ENCODE data around the gene TMEM242. TPM values are rescaled to one million over a fixed set of nuclear protein-coding genes. Genes with fewer than 3 reads are reported as not detected.

The TMEM242 gene
- total and polyA plus RNA-seq, 10 of the 15 experiments (the other 5 are each of a cell fraction or from before 2014, with no cell fraction given): 2.8 to 9.8 (median 5.5) TPM

DNA sequence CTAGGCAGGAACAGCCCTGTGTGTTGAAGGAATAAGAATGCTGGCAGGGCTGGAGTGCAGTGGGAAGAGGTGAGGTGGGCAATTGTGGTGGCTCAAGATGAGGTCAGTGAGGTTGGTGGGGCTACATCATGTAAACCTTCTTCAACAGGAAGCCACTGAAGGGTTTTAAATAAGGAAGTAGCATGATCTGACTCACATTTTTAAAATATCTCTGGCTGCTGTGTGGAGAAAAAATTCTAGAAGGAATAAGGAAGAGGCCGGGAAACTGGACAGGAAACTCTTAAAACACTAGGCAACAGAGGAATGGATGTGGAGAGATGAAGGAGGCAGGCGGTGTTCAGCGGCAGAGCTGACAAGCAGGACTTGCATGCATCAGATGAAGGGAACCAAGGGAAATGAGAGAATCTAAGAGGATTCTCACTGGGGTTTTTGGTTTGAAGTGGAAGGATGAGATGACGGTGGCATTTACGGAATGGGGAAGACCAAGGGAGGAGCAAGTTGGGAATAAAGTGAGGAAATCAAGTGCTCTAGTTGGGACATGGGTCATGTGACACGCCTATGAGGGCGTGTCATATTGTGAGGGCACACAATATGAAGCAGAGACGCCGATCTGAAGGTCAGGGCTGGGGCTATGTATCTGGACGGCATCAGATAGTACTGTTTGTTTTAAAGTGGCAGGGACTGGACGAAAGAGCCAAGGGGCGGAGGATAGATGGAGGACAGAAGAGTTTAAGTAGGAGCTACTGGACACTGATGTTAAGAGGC is 18.2 kb downstream of the TMEM242 start:
- ChIA-PET SMC1A (ENCODE audit: uncharacterized antibody, unreplicated experiment) (interaction anchor here (0.5 kb wide), 1 partner anchor 403 kb away, joined by 3 read pairs; no protein-coding TSS in a partner anchor), RAD21 (ENCODE audit: unreplicated experiment) (interaction anchor here (0.8 kb wide), 1 partner anchor 572 kb away, joined by 3 read pairs; no protein-coding TSS in a partner anchor), CTCF (interaction anchor here (0.6 kb wide), 1 partner anchor 214 kb away, joined by 3 read pairs; no protein-coding TSS in a partner anchor), POLR2A (no interaction called here)
- intact Hi-C loops (cut with micrococcal nuclease; ENCODE audit: unreplicated experiment): no loop called here
- DNase-seq (ENCODE audit: low read depth, low spot score) (no peak), ATAC-seq (peak; percentile 30; the same call in 1 of the 3 replicates), FAIRE-seq (peak; percentile 49)
- no peak for TF ChIP-seq SREBF1 (IDR thresholded peaks at IDR 0.05; ENCODE audit: low read length)
- peak; percentile 39 for TF ChIP-seq RUNX3 (IDR thresholded peaks at IDR 0.05; ENCODE audit: low read length)
- no peak for TF ChIP-seq RELA (IDR thresholded peaks at IDR 0.05; ENCODE audit: borderline replicate concordance, partially characterized antibody)
- H3K27ac ChIP-seq (ENCODE audit: control insufficient read depth, insufficient read depth): no peak overlapping the region
- H3K4me2 ChIP-seq (ENCODE audit: control insufficient read depth, insufficient read depth): no peak overlapping the region
- no peaks in the 10 kb centered on the region for H3K27me3 ChIP-seq (replicated peaks in 1 of 2; ENCODE audit: control insufficient read depth in 2 of 2, insufficient read depth in 2 of 2, low read length in 1 of 2)
- no peaks in the 10 kb centered on the region for H3K9me3 ChIP-seq (replicated peaks; ENCODE audit: control insufficient read depth, insufficient read depth, low read length)
- no peaks in the 10 kb centered on the region for H4K20me1 ChIP-seq (ENCODE audit: control insufficient read depth, insufficient read depth)
- no peak overlapping the region for H3K9ac ChIP-seq (ENCODE audit: control insufficient read depth, insufficient read depth, low read length)
- no peak overlapping the region for H3K4me3 ChIP-seq
- H3K4me1 ChIP-seq (ENCODE audit: control insufficient read depth, insufficient read depth, low read length): no peaks in the 10 kb centered on the region
- in situ Hi-C loops (cut with MboI): no loop called here
- H2AFZ ChIP-seq (ENCODE audit: control insufficient read depth, low read depth, low read length): no peak overlapping the region
- WGBS (ENCODE audit: insufficient coverage, insufficient replicate concordance, low lambda C conversion rate, missing lambda C conversion rate): 79% methylated on average over 12 of the region's 12 CpGs
- no peaks in the 10 kb centered on the region for H3K79me2 ChIP-seq (ENCODE audit: control insufficient read depth, insufficient read depth, low read length)
- BruUV-seq (replicated peaks): no TSS peak
- H3K36me3 ChIP-seq (ENCODE audit: control insufficient read depth in 2 of 2, insufficient read depth in 2 of 2, low read length in 1 of 2): no peaks in the 10 kb centered on the region

DNA sequence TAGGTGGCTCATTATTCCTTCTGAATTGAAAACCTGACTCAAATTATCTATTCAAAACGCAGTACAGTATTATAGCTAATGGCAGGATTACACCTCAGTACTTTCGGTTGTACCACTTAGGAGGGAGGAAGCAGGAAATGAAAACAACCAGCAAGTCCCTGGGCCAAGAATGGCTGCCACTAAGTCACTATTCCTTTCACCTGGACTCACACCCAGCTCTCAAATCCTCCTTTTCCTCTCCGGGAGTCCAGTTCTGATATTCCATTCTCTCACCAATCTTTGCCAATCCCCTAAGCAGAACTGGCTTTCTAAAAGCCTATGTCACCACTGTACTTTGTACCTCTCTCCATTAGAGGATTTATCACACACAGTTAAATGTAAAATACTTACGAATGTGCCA is 20.6 kb downstream of the TMEM242 start:
- Histone ChIP-seq H3K79me2 (ENCODE audit: control insufficient read depth, insufficient read depth, low read length) (no peaks in the 10 kb centered on the region), H3K27ac (ENCODE audit: control insufficient read depth, insufficient read depth) (no peak overlapping the region), H2AFZ (ENCODE audit: control insufficient read depth, low read depth, low read length) (no peak overlapping the region), H3K36me3 (ENCODE audit: control insufficient read depth in 2 of 2, insufficient read depth in 2 of 2, low read length in 1 of 2) (no peaks in the 10 kb centered on the region), H3K4me3 (no peak overlapping the region), H3K4me1 (ENCODE audit: control insufficient read depth, insufficient read depth, low read length) (no peaks in the 10 kb centered on the region), H4K20me1 (ENCODE audit: control insufficient read depth, insufficient read depth) (no peaks in the 10 kb centered on the region), H3K9ac (ENCODE audit: control insufficient read depth, insufficient read depth, low read length) (no peak overlapping the region), H3K9me3 (replicated peaks; ENCODE audit: control insufficient read depth, insufficient read depth, low read length) (no peaks in the 10 kb centered on the region), H3K27me3 (replicated peaks in 1 of 2; ENCODE audit: control insufficient read depth in 2 of 2, insufficient read depth in 2 of 2, low read length in 1 of 2) (no peaks in the 10 kb centered on the region), H3K4me2 (ENCODE audit: control insufficient read depth, insufficient read depth) (no peak overlapping the region)
- SMC1A ChIA-PET (ENCODE audit: uncharacterized antibody, unreplicated experiment): interaction anchor here (0.8 to 1.0 kb wide), 2 partner anchors 364 to 380 kb away, joined by 3 to 4 read pairs; no protein-coding TSS in a partner anchor
- BruUV-seq (replicated peaks): no TSS peak
- ATAC-seq: no peak
- TF ChIP-seq, protein P1, sequence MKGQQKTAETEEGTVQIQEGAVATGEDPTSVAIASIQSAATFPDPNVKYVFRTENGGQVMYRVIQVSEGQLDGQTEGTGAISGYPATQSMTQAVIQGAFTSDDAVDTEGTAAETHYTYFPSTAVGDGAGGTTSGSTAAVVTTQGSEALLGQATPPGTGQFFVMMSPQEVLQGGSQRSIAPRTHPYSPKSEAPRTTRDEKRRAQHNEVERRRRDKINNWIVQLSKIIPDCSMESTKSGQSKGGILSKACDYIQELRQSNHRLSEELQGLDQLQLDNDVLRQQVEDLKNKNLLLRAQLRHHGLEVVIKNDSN (IDR thresholded peaks at IDR 0.05; ENCODE audit: borderline replicate concordance, extremely low read length, insufficient read depth, low read depth, low read length): no peak
- TF ChIP-seq, protein P2, sequence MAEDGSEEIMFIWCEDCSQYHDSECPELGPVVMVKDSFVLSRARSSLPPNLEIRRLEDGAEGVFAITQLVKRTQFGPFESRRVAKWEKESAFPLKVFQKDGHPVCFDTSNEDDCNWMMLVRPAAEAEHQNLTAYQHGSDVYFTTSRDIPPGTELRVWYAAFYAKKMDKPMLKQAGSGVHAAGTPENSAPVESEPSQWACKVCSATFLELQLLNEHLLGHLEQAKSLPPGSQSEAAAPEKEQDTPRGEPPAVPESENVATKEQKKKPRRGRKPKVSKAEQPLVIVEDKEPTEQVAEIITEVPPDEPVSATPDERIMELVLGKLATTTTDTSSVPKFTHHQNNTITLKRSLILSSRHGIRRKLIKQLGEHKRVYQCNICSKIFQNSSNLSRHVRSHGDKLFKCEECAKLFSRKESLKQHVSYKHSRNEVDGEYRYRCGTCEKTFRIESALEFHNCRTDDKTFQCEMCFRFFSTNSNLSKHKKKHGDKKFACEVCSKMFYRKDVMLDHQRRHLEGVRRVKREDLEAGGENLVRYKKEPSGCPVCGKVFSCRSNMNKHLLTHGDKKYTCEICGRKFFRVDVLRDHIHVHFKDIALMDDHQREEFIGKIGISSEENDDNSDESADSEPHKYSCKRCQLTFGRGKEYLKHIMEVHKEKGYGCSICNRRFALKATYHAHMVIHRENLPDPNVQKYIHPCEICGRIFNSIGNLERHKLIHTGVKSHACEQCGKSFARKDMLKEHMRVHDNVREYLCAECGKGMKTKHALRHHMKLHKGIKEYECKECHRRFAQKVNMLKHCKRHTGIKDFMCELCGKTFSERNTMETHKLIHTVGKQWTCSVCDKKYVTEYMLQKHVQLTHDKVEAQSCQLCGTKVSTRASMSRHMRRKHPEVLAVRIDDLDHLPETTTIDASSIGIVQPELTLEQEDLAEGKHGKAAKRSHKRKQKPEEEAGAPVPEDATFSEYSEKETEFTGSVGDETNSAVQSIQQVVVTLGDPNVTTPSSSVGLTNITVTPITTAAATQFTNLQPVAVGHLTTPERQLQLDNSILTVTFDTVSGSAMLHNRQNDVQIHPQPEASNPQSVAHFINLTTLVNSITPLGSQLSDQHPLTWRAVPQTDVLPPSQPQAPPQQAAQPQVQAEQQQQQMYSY (CRISPR knock-in tag; IDR thresholded peaks at IDR 0.05): no peak
- TF ChIP-seq IRF4 (IDR thresholded peaks at IDR 0.05; ENCODE audit: low read depth, low read length) (no peak), FOXK2 (IDR thresholded peaks at IDR 0.05) (0 out of 2 replicates have a peak, but pooled peaks have one; percentile 23)
- POLR2A ChIA-PET: no interaction called here
- 50% methylated on average over 4 of the region's 4 CpGs for WGBS (ENCODE audit: insufficient coverage, insufficient replicate concordance, low lambda C conversion rate, missing lambda C conversion rate)
- FAIRE-seq: no peak
- CTCF ChIA-PET: interaction anchor here (1.0 to 1.3 kb wide), 3 partner anchors 28 to 452 kb away, joined by 3 to 4 read pairs (median 3); no protein-coding TSS in a partner anchor
- in situ Hi-C loops (cut with MboI): no loop called here
- intact Hi-C loops (cut with micrococcal nuclease; ENCODE audit: unreplicated experiment): no loop called here
- RAD21 ChIA-PET (ENCODE audit: unreplicated experiment): no interaction called here
- DNase-seq (ENCODE audit: low read depth, low spot score): no peak
